ENCODE data around the gene PHEX. TPM values are rescaled to one million over a fixed set of nuclear protein-coding genes. Genes with fewer than 3 reads are reported as not detected.

Gene PHEX
- total RNA-seq, 1 experiment from 2014 or later, result 0.04 TPM

DNA sequence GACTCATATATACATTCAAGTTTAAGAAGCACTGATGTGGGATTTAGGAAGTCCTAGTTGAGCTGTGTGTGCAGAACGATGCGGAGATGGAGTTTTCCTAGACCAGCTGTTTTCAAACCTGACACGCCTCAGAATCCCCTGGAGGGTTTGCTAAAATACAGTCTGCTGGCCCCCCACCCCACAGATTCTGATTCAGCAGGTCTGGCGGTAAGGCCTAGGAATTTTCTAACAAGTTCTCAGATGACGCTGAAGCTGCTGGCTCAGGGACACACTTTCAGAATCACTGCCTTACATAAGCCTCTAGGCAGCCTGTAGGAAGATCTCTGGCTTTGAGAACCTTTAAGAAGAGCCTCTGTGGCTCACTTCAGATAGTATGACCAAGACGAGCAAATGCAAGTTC, 73.1 kb downstream of the PHEX start:
- POLR2A ChIA-PET, result no interaction called here

GRCh38 chrX:22105971-22106370, 73.8 kb downstream of the PHEX start:
- CTCF ChIA-PET, result no interaction called here
- H3K27me3 Mint-ChIP-seq (ENCODE audit: low read depth), result no peaks in the 10 kb centered on the region

More for the DNA sequence above, 73.1 kb downstream of the PHEX start:
- DNase-seq (ENCODE audit: low spot score) (no peak), ATAC-seq (no peak; the same call in 1 of the 2 replicates)
- no peaks in the 10 kb centered on the region for H3K36me3 Mint-ChIP-seq
- no peak overlapping the region for H3K27ac Mint-ChIP-seq
- H3K4me1 Mint-ChIP-seq, result peaks cover 7% of the 10 kb centered on the region; the same call in 1 of the 2 replicates
- no peak for TF ChIP-seq MXD4 (CRISPR knock-in tag; IDR thresholded peaks at IDR 0.05; ENCODE audit: borderline replicate concordance)
- TF ChIP-seq JAZF1 (CRISPR knock-in tag; IDR thresholded peaks at IDR 0.05), result no peak
- TF ChIP-seq ESRRA (CRISPR knock-in tag; IDR thresholded peaks at IDR 0.05; ENCODE audit: borderline replicate concordance), result no peak
- no peak for TF ChIP-seq IRF1 (CRISPR knock-in tag; IDR thresholded peaks at IDR 0.05)
- TF ChIP-seq, protein P1, sequence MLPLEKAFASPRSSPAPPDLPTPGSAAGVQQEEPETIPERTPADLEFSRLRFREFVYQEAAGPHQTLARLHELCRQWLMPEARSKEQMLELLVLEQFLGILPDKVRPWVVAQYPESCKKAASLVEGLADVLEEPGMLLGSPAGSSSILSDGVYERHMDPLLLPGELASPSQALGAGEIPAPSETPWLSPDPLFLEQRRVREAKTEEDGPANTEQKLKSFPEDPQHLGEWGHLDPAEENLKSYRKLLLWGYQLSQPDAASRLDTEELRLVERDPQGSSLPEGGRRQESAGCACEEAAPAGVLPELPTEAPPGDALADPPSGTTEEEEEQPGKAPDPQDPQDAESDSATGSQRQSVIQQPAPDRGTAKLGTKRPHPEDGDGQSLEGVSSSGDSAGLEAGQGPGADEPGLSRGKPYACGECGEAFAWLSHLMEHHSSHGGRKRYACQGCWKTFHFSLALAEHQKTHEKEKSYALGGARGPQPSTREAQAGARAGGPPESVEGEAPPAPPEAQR (CRISPR knock-in tag; IDR thresholded peaks at IDR 0.05), result no peak
- no peak for TF ChIP-seq TCF7 (CRISPR knock-in tag; IDR thresholded peaks at IDR 0.05; ENCODE audit: low read depth)
- TF ChIP-seq, protein P2, sequence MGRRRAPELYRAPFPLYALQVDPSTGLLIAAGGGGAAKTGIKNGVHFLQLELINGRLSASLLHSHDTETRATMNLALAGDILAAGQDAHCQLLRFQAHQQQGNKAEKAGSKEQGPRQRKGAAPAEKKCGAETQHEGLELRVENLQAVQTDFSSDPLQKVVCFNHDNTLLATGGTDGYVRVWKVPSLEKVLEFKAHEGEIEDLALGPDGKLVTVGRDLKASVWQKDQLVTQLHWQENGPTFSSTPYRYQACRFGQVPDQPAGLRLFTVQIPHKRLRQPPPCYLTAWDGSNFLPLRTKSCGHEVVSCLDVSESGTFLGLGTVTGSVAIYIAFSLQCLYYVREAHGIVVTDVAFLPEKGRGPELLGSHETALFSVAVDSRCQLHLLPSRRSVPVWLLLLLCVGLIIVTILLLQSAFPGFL (CRISPR knock-in tag; IDR thresholded peaks at IDR 0.05; ENCODE audit: borderline replicate concordance), result no peak
- no peak for TF ChIP-seq NR3C1 (CRISPR knock-in tag; conservative IDR thresholded peaks at IDR 0.05; ENCODE audit: low read depth)
- no peak for TF ChIP-seq GRHL2 (CRISPR knock-in tag; IDR thresholded peaks at IDR 0.05; ENCODE audit: insufficient replicate concordance, severe bottlenecking)
- no peak for TF ChIP-seq ZMAT4 (CRISPR knock-in tag; IDR thresholded peaks at IDR 0.05)
- no peak for TF ChIP-seq GTF2I (CRISPR knock-in tag; conservative IDR thresholded peaks at IDR 0.05)
- no peak for TF ChIP-seq ZNF263 (CRISPR knock-in tag; IDR thresholded peaks at IDR 0.05; ENCODE audit: low read depth)
- TF ChIP-seq HMGXB4 (CRISPR knock-in tag; IDR thresholded peaks at IDR 0.05), result no peak
- TF ChIP-seq, protein P3, sequence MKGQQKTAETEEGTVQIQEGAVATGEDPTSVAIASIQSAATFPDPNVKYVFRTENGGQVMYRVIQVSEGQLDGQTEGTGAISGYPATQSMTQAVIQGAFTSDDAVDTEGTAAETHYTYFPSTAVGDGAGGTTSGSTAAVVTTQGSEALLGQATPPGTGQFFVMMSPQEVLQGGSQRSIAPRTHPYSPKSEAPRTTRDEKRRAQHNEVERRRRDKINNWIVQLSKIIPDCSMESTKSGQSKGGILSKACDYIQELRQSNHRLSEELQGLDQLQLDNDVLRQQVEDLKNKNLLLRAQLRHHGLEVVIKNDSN (CRISPR knock-in tag; IDR thresholded peaks at IDR 0.05), result no peak
- no peaks in the 10 kb centered on the region for H3K27me3 Mint-ChIP-seq (ENCODE audit: low read depth)
- CTCF ChIA-PET, result no interaction called here
- H3K4me3 Mint-ChIP-seq, result no peak overlapping the region
- peaks cover 9% of the 10 kb centered on the region for H3K9me3 Mint-ChIP-seq

More at GRCh38 chrX:22105971-22106370, 73.8 kb downstream of the PHEX start:
- POLR2A ChIA-PET, result no interaction called here
- Mint-ChIP-seq H3K4me3 (no peak overlapping the region), H3K4me1 (peaks cover 7% of the 10 kb centered on the region; the same call in 1 of the 2 replicates), H3K27ac (no peak overlapping the region), H3K36me3 (no peaks in the 10 kb centered on the region), H3K9me3 (peaks cover 9% of the 10 kb centered on the region)
- ATAC-seq, result no peak
- TF ChIP-seq NR1H2 (CRISPR knock-in tag; IDR thresholded peaks at IDR 0.05) (no peak), FOXP4 (CRISPR knock-in tag; IDR thresholded peaks at IDR 0.05) (no peak), MYBL2 (CRISPR knock-in tag; IDR thresholded peaks at IDR 0.05) (no peak), CREM (CRISPR knock-in tag; IDR thresholded peaks at IDR 0.05) (no peak), TEAD1 (CRISPR knock-in tag; IDR thresholded peaks at IDR 0.05) (no peak)
- TF ChIP-seq, protein P4, sequence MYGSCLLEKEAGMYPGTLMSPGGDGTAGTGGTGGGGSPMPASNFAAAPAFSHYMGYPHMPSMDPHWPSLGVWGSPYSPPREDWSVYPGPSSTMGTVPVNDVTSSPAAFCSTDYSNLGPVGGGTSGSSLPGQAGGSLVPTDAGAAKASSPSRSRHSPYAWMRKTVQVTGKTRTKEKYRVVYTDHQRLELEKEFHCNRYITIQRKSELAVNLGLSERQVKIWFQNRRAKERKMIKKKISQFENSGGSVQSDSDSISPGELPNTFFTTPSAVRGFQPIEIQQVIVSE (CRISPR knock-in tag; IDR thresholded peaks at IDR 0.05; ENCODE audit: borderline replicate concordance), result no peak
- TF ChIP-seq, protein P5, sequence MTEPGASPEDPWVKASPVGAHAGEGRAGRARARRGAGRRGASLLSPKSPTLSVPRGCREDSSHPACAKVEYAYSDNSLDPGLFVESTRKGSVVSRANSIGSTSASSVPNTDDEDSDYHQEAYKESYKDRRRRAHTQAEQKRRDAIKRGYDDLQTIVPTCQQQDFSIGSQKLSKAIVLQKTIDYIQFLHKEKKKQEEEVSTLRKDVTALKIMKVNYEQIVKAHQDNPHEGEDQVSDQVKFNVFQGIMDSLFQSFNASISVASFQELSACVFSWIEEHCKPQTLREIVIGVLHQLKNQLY (CRISPR knock-in tag; IDR thresholded peaks at IDR 0.05), result no peak
- no peak for DNase-seq (ENCODE audit: low spot score)
